ENCODE data around the gene MORN5. TPM values are rescaled to one million over a fixed set of nuclear protein-coding genes. Genes with fewer than 3 reads are reported as not detected.

The MORN5 gene
- total RNA-seq, 1 experiment from 2014 or later, result not detected

GRCh38 chr9:122115176-122116035 is 44.3 kb upstream of the MORN5 start:
- DNase-seq (ENCODE audit: low read depth, low spot score) (no peak), ATAC-seq (no peak)
- CTCF ChIA-PET, result interaction anchor here (0.6 kb wide), 1 partner anchor 8 kb away, joined by 3 read pairs; no protein-coding TSS in a partner anchor

GRCh38 chr9:122116040-122116439 is 43.7 kb upstream of the MORN5 start:
- BruUV-seq (replicated peaks), result no TSS peak
- H3K27me3 ChIP-seq (ENCODE audit: control insufficient read depth, insufficient read depth, low read length), result no peaks in the 10 kb centered on the region
- no peaks in the 10 kb centered on the region for H3K36me3 ChIP-seq (ENCODE audit: control insufficient read depth, insufficient read depth, low read length)
- H3K4me3 ChIP-seq (ENCODE audit: low read depth in 2 of 2, low read length in 2 of 2), result no peak overlapping the region
- TF ChIP-seq, protein P1, sequence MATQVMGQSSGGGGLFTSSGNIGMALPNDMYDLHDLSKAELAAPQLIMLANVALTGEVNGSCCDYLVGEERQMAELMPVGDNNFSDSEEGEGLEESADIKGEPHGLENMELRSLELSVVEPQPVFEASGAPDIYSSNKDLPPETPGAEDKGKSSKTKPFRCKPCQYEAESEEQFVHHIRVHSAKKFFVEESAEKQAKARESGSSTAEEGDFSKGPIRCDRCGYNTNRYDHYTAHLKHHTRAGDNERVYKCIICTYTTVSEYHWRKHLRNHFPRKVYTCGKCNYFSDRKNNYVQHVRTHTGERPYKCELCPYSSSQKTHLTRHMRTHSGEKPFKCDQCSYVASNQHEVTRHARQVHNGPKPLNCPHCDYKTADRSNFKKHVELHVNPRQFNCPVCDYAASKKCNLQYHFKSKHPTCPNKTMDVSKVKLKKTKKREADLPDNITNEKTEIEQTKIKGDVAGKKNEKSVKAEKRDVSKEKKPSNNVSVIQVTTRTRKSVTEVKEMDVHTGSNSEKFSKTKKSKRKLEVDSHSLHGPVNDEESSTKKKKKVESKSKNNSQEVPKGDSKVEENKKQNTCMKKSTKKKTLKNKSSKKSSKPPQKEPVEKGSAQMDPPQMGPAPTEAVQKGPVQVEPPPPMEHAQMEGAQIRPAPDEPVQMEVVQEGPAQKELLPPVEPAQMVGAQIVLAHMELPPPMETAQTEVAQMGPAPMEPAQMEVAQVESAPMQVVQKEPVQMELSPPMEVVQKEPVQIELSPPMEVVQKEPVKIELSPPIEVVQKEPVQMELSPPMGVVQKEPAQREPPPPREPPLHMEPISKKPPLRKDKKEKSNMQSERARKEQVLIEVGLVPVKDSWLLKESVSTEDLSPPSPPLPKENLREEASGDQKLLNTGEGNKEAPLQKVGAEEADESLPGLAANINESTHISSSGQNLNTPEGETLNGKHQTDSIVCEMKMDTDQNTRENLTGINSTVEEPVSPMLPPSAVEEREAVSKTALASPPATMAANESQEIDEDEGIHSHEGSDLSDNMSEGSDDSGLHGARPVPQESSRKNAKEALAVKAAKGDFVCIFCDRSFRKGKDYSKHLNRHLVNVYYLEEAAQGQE (IDR thresholded peaks at IDR 0.05; ENCODE audit: insufficient read depth in 1 of 2, low read depth in 2 of 2, low read length in 1 of 2), result no peak
- TF ChIP-seq SIN3A (IDR thresholded peaks at IDR 0.05; ENCODE audit: borderline replicate concordance, insufficient read depth, low read depth, low read length) (no peak), POLR2AphosphoS5 (IDR thresholded peaks at IDR 0.05; ENCODE audit: low read depth, low read length) (no peak), TCF7L2 (IDR thresholded peaks at IDR 0.05; ENCODE audit: low read depth, low read length) (no peak)
- TF ChIP-seq, protein P2, sequence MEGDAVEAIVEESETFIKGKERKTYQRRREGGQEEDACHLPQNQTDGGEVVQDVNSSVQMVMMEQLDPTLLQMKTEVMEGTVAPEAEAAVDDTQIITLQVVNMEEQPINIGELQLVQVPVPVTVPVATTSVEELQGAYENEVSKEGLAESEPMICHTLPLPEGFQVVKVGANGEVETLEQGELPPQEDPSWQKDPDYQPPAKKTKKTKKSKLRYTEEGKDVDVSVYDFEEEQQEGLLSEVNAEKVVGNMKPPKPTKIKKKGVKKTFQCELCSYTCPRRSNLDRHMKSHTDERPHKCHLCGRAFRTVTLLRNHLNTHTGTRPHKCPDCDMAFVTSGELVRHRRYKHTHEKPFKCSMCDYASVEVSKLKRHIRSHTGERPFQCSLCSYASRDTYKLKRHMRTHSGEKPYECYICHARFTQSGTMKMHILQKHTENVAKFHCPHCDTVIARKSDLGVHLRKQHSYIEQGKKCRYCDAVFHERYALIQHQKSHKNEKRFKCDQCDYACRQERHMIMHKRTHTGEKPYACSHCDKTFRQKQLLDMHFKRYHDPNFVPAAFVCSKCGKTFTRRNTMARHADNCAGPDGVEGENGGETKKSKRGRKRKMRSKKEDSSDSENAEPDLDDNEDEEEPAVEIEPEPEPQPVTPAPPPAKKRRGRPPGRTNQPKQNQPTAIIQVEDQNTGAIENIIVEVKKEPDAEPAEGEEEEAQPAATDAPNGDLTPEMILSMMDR (IDR thresholded peaks at IDR 0.05), result no peak
- ChIA-PET CTCF (no interaction called here), POLR2A (interaction anchor here (0.6 to 0.9 kb wide), 2 partner anchors 18 to 1400 kb away, joined by 3 to 5 read pairs; no protein-coding TSS in a partner anchor)
- ATAC-seq (no peak), DNase-seq (ENCODE audit: low read depth, low spot score) (no peak)
- no peaks in the 10 kb centered on the region for H3K4me1 ChIP-seq (ENCODE audit: control insufficient read depth, insufficient read depth, low read length)
- H3K9me3 ChIP-seq (ENCODE audit: control insufficient read depth, insufficient read depth, low read depth, low read length), result no peaks in the 10 kb centered on the region
- H3K27ac ChIP-seq (ENCODE audit: low read length), result no peak overlapping the region
- intact Hi-C loops (cut with micrococcal nuclease; ENCODE audit: unreplicated experiment), result no loop called here
- in situ Hi-C loops (cut with HindIII; ENCODE audit: low pct_unique_long_range_greater_than_20kb, low sequenced_read_pairs), result no loop called here

More at GRCh38 chr9:122115176-122116035, 44.3 kb upstream of the MORN5 start:
- in situ Hi-C loops (cut with HindIII; ENCODE audit: low pct_unique_long_range_greater_than_20kb, low sequenced_read_pairs), result no loop called here
- intact Hi-C loops (cut with micrococcal nuclease; ENCODE audit: unreplicated experiment), result no loop called here
- no peaks in the 10 kb centered on the region for H3K36me3 ChIP-seq (ENCODE audit: control insufficient read depth, insufficient read depth, low read length)
- H3K9me3 ChIP-seq (ENCODE audit: control insufficient read depth, insufficient read depth, low read depth, low read length), result no peaks in the 10 kb centered on the region
- no TSS peak for BruUV-seq (replicated peaks)
- H3K4me3 ChIP-seq (ENCODE audit: low read depth in 2 of 2, low read length in 2 of 2), result no peak overlapping the region
- H3K4me1 ChIP-seq (ENCODE audit: control insufficient read depth, insufficient read depth, low read length), result no peaks in the 10 kb centered on the region
- no peak overlapping the region for H3K27ac ChIP-seq (ENCODE audit: low read length)
- TF ChIP-seq POLR2AphosphoS5 (IDR thresholded peaks at IDR 0.05; ENCODE audit: low read depth, low read length), result no peak
- TF ChIP-seq, protein P1 (IDR thresholded peaks at IDR 0.05; ENCODE audit: insufficient read depth in 1 of 2, low read depth in 2 of 2, low read length in 1 of 2), result no peak
- H3K27me3 ChIP-seq (ENCODE audit: control insufficient read depth, insufficient read depth, low read length), result no peaks in the 10 kb centered on the region
- POLR2A ChIA-PET, result interaction anchor here (0.6 to 0.9 kb wide), 2 partner anchors 18 to 1399 kb away, joined by 3 to 5 read pairs; no protein-coding TSS in a partner anchor

Data from Panc1 (cell line).